ENCODE results near the gene RABGAP1L. TPM values are rescaled to one million over a fixed set of nuclear protein-coding genes. Genes with fewer than 3 reads are reported as not detected.
"Not testable (repeated sequence)": the region's sequence is repeated elsewhere in the genome, so short reads cannot be mapped to it uniquely, and the experiment has no call there.

The RABGAP1L gene
- total RNA-seq, 2 experiments from 2014 or later, result 98.1 to 158 TPM

DNA sequence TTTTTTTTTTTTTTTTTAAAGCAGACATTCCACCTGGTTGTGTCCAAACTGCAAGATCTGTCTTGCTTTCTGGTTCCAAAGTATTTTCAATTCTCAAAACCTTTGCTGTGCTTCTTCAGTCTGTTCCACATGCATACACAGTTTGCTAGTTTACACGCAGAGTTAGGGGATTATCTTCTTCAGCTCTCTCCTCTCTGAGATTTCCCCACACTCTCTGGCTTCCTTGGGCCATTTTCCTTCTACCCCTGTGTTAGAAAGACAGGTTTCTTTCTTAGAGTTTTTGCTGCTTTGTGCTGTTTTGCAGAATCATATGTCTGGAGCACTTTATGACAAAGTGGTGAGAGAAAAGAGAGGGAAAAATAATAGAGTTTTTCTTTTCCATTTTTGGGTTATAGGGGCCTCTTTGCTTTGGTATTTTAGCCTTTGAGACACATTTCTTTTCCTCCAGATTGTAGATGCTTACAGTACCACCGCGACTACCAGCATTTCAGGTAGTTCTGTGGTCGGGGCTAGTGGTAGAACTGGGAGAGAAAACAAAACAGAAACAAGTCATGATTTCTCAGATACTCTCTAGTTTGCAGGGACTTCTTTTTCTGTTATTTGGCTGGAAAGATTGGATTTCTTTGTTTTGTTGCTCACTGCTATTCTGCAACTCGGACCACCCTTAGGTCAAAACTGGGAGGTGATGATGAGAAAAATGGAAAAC lies 66.3 kb downstream of the RABGAP1L start:
- no peak for DNase-seq (ENCODE audit: low spot score)
- POLR2A ChIA-PET, result interaction anchor here (0.7 kb wide), 1 partner anchor 249 kb away, joined by 3 read pairs; no protein-coding TSS in a partner anchor
- Histone ChIP-seq H3K4me1 (ENCODE audit: insufficient read depth, low read length, poor library complexity, severe bottlenecking) (no peaks in the 10 kb centered on the region), H2AFZ (ENCODE audit: low read length) (no peak overlapping the region), H3K9me3 (ENCODE audit: low read length) (no peaks in the 10 kb centered on the region; the same call in 1 of the 2 replicates), H4K20me1 (ENCODE audit: insufficient read depth, low read length) (no peaks in the 10 kb centered on the region), H3K36me3 (ENCODE audit: insufficient read depth, low read length) (peaks cover 51% of the 10 kb centered on the region), H3K4me3 (ENCODE audit: low read depth, low read length, poor library complexity, severe bottlenecking) (no peak overlapping the region), H3K27ac (ENCODE audit: low read depth, low read length, poor library complexity, severe bottlenecking) (no peak overlapping the region), H3K4me2 (ENCODE audit: low read length) (no peak overlapping the region), H3K9me2 (ENCODE audit: insufficient read depth, low read length) (no peaks in the 10 kb centered on the region), H3K79me2 (ENCODE audit: insufficient read depth, low read depth, low read length) (no peaks in the 10 kb centered on the region)
- BruUV-seq (replicated peaks), result no TSS peak
- intact Hi-C loops (cut with micrococcal nuclease; ENCODE audit: unreplicated experiment), result no loop called here
- CTCF ChIA-PET (ENCODE audit: unreplicated experiment), result no interaction called here
- TF ChIP-seq CTCF (conservative IDR thresholded peaks at IDR 0.05; ENCODE audit: low read length), result no peak
- TF ChIP-seq EZH2phosphoT487 (IDR thresholded peaks at IDR 0.05; ENCODE audit: borderline replicate concordance, low read depth, low read length), result no peak

DNA sequence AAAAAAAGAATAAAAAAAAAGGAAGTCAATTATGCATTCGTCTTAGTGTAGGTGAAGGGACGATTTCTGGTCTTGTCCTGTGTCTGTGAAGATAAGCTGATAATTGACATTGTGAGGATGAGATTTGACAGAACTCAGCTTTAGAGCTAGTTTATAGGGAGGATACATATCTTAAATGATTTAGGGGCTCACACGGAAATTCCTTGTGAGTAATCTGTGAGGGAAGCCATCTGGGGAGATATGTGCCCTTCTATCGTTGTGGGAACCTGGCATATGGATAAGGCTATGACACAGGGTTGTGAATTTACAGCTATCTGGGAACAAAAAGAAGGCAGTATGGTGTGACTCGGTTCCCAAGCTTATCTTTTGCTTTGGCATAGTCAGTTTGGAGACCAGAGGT lies 71.1 kb downstream of the RABGAP1L start:
- CTCF ChIA-PET (ENCODE audit: unreplicated experiment), result no interaction called here
- Histone ChIP-seq H2AFZ (ENCODE audit: low read length) (no peak overlapping the region), H3K4me1 (ENCODE audit: insufficient read depth, low read length, poor library complexity, severe bottlenecking) (no peaks in the 10 kb centered on the region), H3K36me3 (ENCODE audit: insufficient read depth, low read length) (peaks cover 37% of the 10 kb centered on the region), H3K79me2 (ENCODE audit: insufficient read depth, low read depth, low read length) (no peaks in the 10 kb centered on the region), H3K27ac (ENCODE audit: low read depth, low read length, poor library complexity, severe bottlenecking) (no peak overlapping the region), H3K9me3 (ENCODE audit: low read length) (no peaks in the 10 kb centered on the region), H3K4me3 (ENCODE audit: low read depth, low read length, poor library complexity, severe bottlenecking) (no peak overlapping the region), H3K9me2 (ENCODE audit: insufficient read depth, low read length) (no peaks in the 10 kb centered on the region), H4K20me1 (ENCODE audit: insufficient read depth, low read length) (no peaks in the 10 kb centered on the region), H3K4me2 (ENCODE audit: low read length) (no peak overlapping the region)
- intact Hi-C loops (cut with micrococcal nuclease; ENCODE audit: unreplicated experiment), result no loop called here
- POLR2A ChIA-PET, result interaction anchor here (0.6 to 0.9 kb wide), 4 partner anchors 12 to 1304 kb away, joined by 3 to 5 read pairs (median 3); no protein-coding TSS in a partner anchor
- BruUV-seq (replicated peaks), result no TSS peak
- TF ChIP-seq EZH2phosphoT487 (IDR thresholded peaks at IDR 0.05; ENCODE audit: borderline replicate concordance, low read depth, low read length) (no peak), CTCF (conservative IDR thresholded peaks at IDR 0.05; ENCODE audit: low read length) (no peak)
- DNase-seq (ENCODE audit: low spot score), result no peak

- no TSS peak for BruUV-seq (replicated peaks)
- H3K27ac ChIP-seq (ENCODE audit: low read depth, low read length, poor library complexity, severe bottlenecking), result no peak overlapping the region
- no peak overlapping the region for H2AFZ ChIP-seq (ENCODE audit: low read length)
- no peak overlapping the region for H3K4me3 ChIP-seq (ENCODE audit: low read depth, low read length, poor library complexity, severe bottlenecking)
- H3K4me2 ChIP-seq (ENCODE audit: low read length), result no peak overlapping the region
- TF ChIP-seq EZH2phosphoT487 (IDR thresholded peaks at IDR 0.05; ENCODE audit: borderline replicate concordance, low read depth, low read length) (no peak), CTCF (conservative IDR thresholded peaks at IDR 0.05; ENCODE audit: low read length) (no peak)
- no peaks in the 10 kb centered on the region for H3K9me3 ChIP-seq (ENCODE audit: low read length)
- intact Hi-C loops (cut with micrococcal nuclease; ENCODE audit: unreplicated experiment), result no loop called here
- no peaks in the 10 kb centered on the region for H3K4me1 ChIP-seq (ENCODE audit: insufficient read depth, low read length, poor library complexity, severe bottlenecking)
- no peaks in the 10 kb centered on the region for H4K20me1 ChIP-seq (ENCODE audit: insufficient read depth, low read length)
- POLR2A ChIA-PET, result interaction anchor here (0.6 to 0.7 kb wide), 2 partner anchors 289 to 807 kb away, joined by 3 to 5 read pairs; no protein-coding TSS in a partner anchor
- no peak for DNase-seq (ENCODE audit: low spot score)
- no peaks in the 10 kb centered on the region for H3K9me2 ChIP-seq (ENCODE audit: insufficient read depth, low read length)
- CTCF ChIA-PET (ENCODE audit: unreplicated experiment), result no interaction called here
- peaks cover 31% of the 10 kb centered on the region for H3K36me3 ChIP-seq (ENCODE audit: insufficient read depth, low read length)
- H3K79me2 ChIP-seq (ENCODE audit: insufficient read depth, low read depth, low read length), result no peaks in the 10 kb centered on the region
These were observed 73.4 kb downstream of the RABGAP1L start for GRCh38 chr1:174232761-174233160.

DNA sequence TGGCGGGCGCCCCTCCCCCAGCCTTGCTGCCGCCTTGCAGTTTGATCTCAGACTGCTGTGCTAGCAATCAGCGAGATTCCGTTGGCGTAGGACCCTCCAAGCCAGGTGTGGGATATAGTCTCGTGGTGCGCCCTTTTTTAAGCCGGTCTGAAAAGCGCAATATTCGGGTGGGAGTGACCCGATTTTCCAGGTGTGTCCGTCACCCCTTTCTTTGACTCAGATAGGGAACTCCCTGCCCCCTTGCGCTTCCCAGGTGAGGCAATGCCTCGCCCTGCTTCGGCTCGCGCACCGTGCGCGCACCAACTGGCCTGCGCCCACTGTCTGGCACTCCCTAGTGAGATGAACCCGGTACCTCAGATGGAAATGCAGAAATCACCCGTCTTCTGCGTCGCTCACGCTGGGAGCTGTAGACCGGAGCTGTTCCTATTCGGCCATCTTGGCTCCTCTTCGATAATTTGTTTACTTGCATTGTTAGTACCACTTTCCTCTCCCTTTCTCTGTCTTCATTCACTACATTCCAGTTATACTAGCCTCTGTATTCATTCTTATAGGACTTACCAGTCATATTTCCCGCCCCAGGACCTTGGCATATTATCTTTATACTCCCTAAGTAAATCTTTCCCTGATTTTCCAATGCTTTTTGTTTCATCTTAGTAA lies 79.7 kb downstream of the RABGAP1L start:
- H3K4me2 ChIP-seq (ENCODE audit: low read length); H4K20me1 ChIP-seq (ENCODE audit: insufficient read depth, low read length); H2AFZ ChIP-seq (ENCODE audit: low read length); H3K4me3 ChIP-seq (ENCODE audit: low read depth, low read length, poor library complexity, severe bottlenecking); DNase-seq (ENCODE audit: low spot score); intact Hi-C loops (cut with micrococcal nuclease; ENCODE audit: unreplicated experiment); H3K4me1 ChIP-seq (ENCODE audit: insufficient read depth, low read length, poor library complexity, severe bottlenecking); H3K9me3 ChIP-seq (ENCODE audit: low read length); CTCF ChIA-PET (ENCODE audit: unreplicated experiment); H3K79me2 ChIP-seq (ENCODE audit: insufficient read depth, low read depth, low read length); BruUV-seq (replicated peaks); H3K9me2 ChIP-seq (ENCODE audit: insufficient read depth, low read length); H3K27ac ChIP-seq (ENCODE audit: low read depth, low read length, poor library complexity, severe bottlenecking): not testable (repeated sequence)
- POLR2A ChIA-PET, result interaction anchor here (0.8 to 1.2 kb wide), 2 partner anchors 10 kb away, joined by 3 to 4 read pairs; no protein-coding TSS in a partner anchor
- H3K36me3 ChIP-seq (ENCODE audit: insufficient read depth, low read length), result peaks cover 18% of the 10 kb centered on the region

All from OCI-LY7 (cell line).